K562 (cell line): ENCODE data around the gene PNMA8B.

ENCODE experiments used
- CREM ChIP-seq: IDR thresholded peaks from 2 replicates; pipeline ENCODE4 v1.6.1; 2014; ENCODE audit warnings: antibody characterized with exemption, low read depth
- CTCF ChIP-seq, 3 experiments: IDR thresholded peaks in 2 of 3; conservative IDR thresholded peaks in 1 of 3; 2 replicates each; pipeline ENCODE4 v1.5.1; 2011 to 2012; ENCODE audit warnings: low read length in 3 of 3, mild to moderate bottlenecking in 3 of 3, control low read depth in 2 of 3, improper control_type of control experiment in 1 of 3, inconsistent platforms in 1 of 3, low read depth in 1 of 3, mixed read lengths in 1 of 3, moderate library complexity in 1 of 3; ENCODE audit not compliant: insufficient read depth in 2 of 3
- EP300 ChIP-seq: IDR thresholded peaks from 2 replicates; pipeline ENCODE4 v1.6.1; 2012; ENCODE audit warnings: low read length, improper control_type of control experiment
- HCFC1 ChIP-seq: IDR thresholded peaks from 2 replicates; pipeline ENCODE4 v1.6.1; 2012; ENCODE audit warnings: low read depth, low read length, improper control_type of control experiment
- HNRNPH1 ChIP-seq: fragments of 200-400 bp; formaldehyde crosslinking; optimal IDR thresholded peaks from 2 replicates; pipeline ENCODE3; 2017; ENCODE audit warnings: low read depth, mild to moderate bottlenecking, low read length, moderate library complexity
- JUN ChIP-seq, 2 experiments: sonication (generic) in 1 of 2; formaldehyde crosslinking in 1 of 2; IDR thresholded peaks; 2 replicates each; pipeline versions ENCODE4 v1.6.1 to v1.8.0; 2012 to 2022; ENCODE audit warnings: borderline replicate concordance in 2 of 2, mild to moderate bottlenecking in 2 of 2, improper control_type of control experiment in 1 of 2, low read depth in 1 of 2, low read length in 1 of 2, missing genetic modification reagents in 1 of 2
- POLR2A ChIP-seq: fragments of 450-650 bp; conservative IDR thresholded peaks from 2 replicates; pipeline ENCODE4 v1.6.1; 2016
- POLR2AphosphoS5 ChIP-seq: IDR thresholded peaks from 2 replicates; pipeline ENCODE4 v1.6.1; 2011; ENCODE audit warnings: mild to moderate bottlenecking, low read depth, low read length, moderate library complexity; ENCODE audit not compliant: control insufficient read depth, insufficient read depth
- PTBP1 ChIP-seq: fragments of 200-400 bp; formaldehyde crosslinking; IDR thresholded peaks from 2 replicates; pipeline ENCODE4 v1.6.1; 2017; ENCODE audit warnings: low read depth, low read length
- REST ChIP-seq, 2 experiments: fragments of 450-650 bp; formaldehyde crosslinking in 1 of 2; IDR thresholded peaks; 2 replicates each; pipeline versions ENCODE4 v1.4.0 to v1.6.1; 2014 to 2020; ENCODE audit warnings: mild to moderate bottlenecking in 2 of 2, borderline replicate concordance in 1 of 2, low read depth in 1 of 2
- ZNF175 ChIP-seq: fragments of 200-800 bp; sonication (Bioruptor generic); IDR thresholded peaks from 2 replicates; pipeline ENCODE4 v1.6.1; 2016; ENCODE audit warnings: low read depth, mild to moderate bottlenecking, missing genetic modification characterization, missing compliant biosample characterization

- no peak for TF ChIP-seq POLR2A
- no peak for TF ChIP-seq CTCF (IDR thresholded peaks at IDR 0.05 in 2 of 3, conservative IDR thresholded peaks at IDR 0.05 in 1 of 3; ENCODE audit: insufficient read depth in 2 of 3, low read depth in 1 of 3, low read length in 3 of 3)
- no peak for TF ChIP-seq HCFC1
- no peak for TF ChIP-seq PTBP1
- no peak for TF ChIP-seq EP300
- no peak for TF ChIP-seq JUN (IDR thresholded peaks at IDR 0.05; ENCODE audit: borderline replicate concordance, low read depth, low read length)
- no peak for TF ChIP-seq JUN (CRISPR knock-in tag; IDR thresholded peaks at IDR 0.05; ENCODE audit: borderline replicate concordance)
- no peak for TF ChIP-seq POLR2AphosphoS5
- no peak for TF ChIP-seq HNRNPH1
- no peak for TF ChIP-seq CREM
- TF ChIP-seq ZNF175 (CRISPR knock-in tag), result no peak
- no peak for TF ChIP-seq REST (IDR thresholded peaks at IDR 0.05; ENCODE audit: borderline replicate concordance)
- no peak for TF ChIP-seq REST (CRISPR knock-in tag; IDR thresholded peaks at IDR 0.05; ENCODE audit: low read depth)
Measured at GRCh38 chr19:46475986-46476385, 19.7 kb downstream of the PNMA8B start.
